ENCODE measurements around the gene IQSEC3.
"Not testable (repeated sequence)": the region's sequence is repeated elsewhere in the genome, so short reads cannot be mapped to it uniquely, and the experiment has no call there.

The IQSEC3 gene

DNA sequence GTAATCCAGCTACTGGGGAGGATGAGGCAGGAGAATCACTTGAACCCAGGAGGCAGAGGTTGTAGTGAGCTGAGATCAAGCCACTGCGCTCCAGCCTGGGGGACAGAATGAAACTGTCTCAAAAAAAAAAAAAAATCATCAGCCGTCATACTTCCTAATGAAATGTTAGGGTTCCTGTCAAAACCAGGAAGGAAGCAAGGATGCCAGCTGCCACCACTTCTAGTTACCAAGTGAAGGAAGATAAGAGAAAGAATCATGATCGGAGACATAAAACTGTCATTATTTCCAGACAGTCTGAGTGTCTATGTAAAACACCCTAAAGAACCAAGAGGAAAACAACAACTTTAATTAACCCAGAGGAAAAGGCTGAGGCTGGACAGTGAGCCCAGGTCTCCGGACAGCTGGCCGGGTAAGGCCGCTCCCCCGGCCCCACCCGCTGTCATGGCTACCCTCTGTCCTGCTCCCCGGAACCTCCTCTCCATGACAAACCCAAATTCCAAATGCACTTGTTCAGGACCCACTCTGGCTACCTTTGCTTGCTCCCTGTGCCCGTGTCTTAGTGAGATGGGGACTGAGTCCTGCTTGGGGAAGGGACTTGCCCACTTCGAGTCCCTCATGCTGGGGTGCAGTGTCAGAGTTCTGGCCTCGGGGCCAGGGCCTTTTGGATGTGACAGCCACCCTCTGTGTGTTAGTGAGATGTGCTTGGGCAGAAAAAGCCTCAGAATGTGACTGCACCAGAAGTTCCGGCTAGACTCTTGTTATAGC lies 118.4 kb downstream of the IQSEC3 start:
- Histone ChIP-seq H3K9me3 (replicated peaks; ENCODE audit: insufficient read depth, low read length) (no peaks in the 10 kb centered on the region), H3K4me3 (ENCODE audit: low read length) (no peak overlapping the region), H3K27ac (ENCODE audit: low read length) (no peak overlapping the region), H2AFZ (ENCODE audit: low read length) (no peak overlapping the region), H3K4me1 (ENCODE audit: low read length) (peaks cover 9% of the 10 kb centered on the region), H3K79me2 (ENCODE audit: low read length) (no peaks in the 10 kb centered on the region), H3K9me2 (replicated peaks; ENCODE audit: insufficient read depth, low read length) (no peaks in the 10 kb centered on the region), H3K9ac (ENCODE audit: low read length) (no peak overlapping the region), H3K36me3 (replicated peaks; ENCODE audit: insufficient read depth, low read length) (no peaks in the 10 kb centered on the region), H3K27me3 (replicated peaks; ENCODE audit: insufficient read depth, low read length) (peaks cover 2% of the 10 kb centered on the region), H4K20me1 (ENCODE audit: insufficient read depth, low read length) (no peaks in the 10 kb centered on the region), H3F3A (ENCODE audit: insufficient read depth, low read length) (no peaks in the 10 kb centered on the region), H3K4me2 (ENCODE audit: low read depth, low read length) (no peak overlapping the region)
- no peak for DNase-seq
- TF ChIP-seq EZH2 (optimal IDR thresholded peaks at IDR 0.05; ENCODE audit: low read depth, low read length) (no peak), EZH2phosphoT487 (IDR thresholded peaks at IDR 0.05; ENCODE audit: low read length) (no peak)
- TF ChIP-seq, protein P1, sequence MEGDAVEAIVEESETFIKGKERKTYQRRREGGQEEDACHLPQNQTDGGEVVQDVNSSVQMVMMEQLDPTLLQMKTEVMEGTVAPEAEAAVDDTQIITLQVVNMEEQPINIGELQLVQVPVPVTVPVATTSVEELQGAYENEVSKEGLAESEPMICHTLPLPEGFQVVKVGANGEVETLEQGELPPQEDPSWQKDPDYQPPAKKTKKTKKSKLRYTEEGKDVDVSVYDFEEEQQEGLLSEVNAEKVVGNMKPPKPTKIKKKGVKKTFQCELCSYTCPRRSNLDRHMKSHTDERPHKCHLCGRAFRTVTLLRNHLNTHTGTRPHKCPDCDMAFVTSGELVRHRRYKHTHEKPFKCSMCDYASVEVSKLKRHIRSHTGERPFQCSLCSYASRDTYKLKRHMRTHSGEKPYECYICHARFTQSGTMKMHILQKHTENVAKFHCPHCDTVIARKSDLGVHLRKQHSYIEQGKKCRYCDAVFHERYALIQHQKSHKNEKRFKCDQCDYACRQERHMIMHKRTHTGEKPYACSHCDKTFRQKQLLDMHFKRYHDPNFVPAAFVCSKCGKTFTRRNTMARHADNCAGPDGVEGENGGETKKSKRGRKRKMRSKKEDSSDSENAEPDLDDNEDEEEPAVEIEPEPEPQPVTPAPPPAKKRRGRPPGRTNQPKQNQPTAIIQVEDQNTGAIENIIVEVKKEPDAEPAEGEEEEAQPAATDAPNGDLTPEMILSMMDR (IDR thresholded peaks at IDR 0.05; ENCODE audit: low read length) = no peak

DNA sequence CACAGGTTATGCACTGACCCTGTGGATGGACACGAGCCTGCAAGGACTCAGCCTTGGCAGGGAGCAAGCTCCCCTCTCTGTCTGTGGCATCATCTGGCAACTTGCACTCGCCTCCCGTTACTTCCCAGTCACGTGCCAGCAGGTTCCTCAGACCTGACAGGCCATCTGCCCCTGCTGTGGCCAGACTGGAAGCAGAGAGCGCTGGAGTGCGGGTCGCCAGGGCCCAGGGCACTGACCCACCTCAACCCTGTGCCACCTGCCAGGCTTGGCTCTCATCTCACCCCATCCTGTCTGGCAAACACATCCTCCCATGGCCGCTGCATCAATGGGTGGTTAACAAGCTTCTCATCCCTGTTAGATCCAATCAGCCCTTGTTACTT lies 119.0 kb downstream of the IQSEC3 start:
- no peak overlapping the region for H3K27ac ChIP-seq (ENCODE audit: low read length)
- H3K4me3 ChIP-seq (ENCODE audit: low read length) = no peak overlapping the region
- H3K9ac ChIP-seq (ENCODE audit: low read length) = no peak overlapping the region
- H3K79me2 ChIP-seq (ENCODE audit: low read length) = no peaks in the 10 kb centered on the region
- peaks cover 8% of the 10 kb centered on the region for H3K27me3 ChIP-seq (replicated peaks; ENCODE audit: insufficient read depth, low read length)
- TF ChIP-seq EZH2phosphoT487 (IDR thresholded peaks at IDR 0.05; ENCODE audit: low read length) (no peak), EZH2 (optimal IDR thresholded peaks at IDR 0.05; ENCODE audit: low read depth, low read length) (no peak)
- TF ChIP-seq, protein P1 (IDR thresholded peaks at IDR 0.05; ENCODE audit: low read length) = no peak
- no peak overlapping the region for H2AFZ ChIP-seq (ENCODE audit: low read length)
- no peak for DNase-seq
- H3K9me2 ChIP-seq (replicated peaks; ENCODE audit: insufficient read depth, low read length) = no peaks in the 10 kb centered on the region
- H3F3A ChIP-seq (ENCODE audit: insufficient read depth, low read length) = no peaks in the 10 kb centered on the region
- no peak overlapping the region for H3K4me2 ChIP-seq (ENCODE audit: low read depth, low read length)
- no peaks in the 10 kb centered on the region for H3K9me3 ChIP-seq (replicated peaks; ENCODE audit: insufficient read depth, low read length)
- H4K20me1 ChIP-seq (ENCODE audit: insufficient read depth, low read length) = no peaks in the 10 kb centered on the region
- peaks cover 3% of the 10 kb centered on the region for H3K4me1 ChIP-seq (ENCODE audit: low read length)
- H3K36me3 ChIP-seq (replicated peaks; ENCODE audit: insufficient read depth, low read length) = no peaks in the 10 kb centered on the region

DNA sequence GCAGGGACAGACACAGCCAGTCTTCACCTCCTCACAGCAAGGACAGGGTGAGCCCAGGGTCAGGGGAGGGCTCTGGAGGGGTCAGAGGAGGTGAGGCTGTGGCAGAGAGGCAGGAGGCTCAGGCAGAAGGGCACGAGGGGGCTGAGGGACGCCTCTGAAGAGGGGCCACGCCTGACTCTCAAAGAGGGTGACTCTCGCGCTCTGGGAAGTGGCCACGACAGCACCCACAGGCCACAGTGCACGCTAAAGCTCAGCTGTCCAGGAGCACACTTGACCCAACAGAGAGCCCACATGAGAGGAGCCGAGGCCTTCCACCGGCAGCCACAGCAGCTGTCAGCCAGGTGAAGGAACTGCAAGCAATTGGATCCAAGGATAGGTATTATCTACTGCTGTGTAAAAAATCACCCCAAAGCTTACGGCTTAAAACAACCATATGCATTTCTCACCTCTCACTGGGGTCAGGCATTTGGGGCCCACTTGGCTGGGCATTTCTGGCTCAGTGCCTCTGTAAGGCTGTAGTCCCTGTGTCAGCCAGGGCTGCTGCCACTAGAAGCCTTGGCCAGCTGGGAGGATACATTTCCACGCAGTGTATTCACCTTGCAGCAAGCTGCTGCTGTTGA lies 119.5 kb downstream of the IQSEC3 start:
- DNase-seq = no peak
- Histone ChIP-seq H4K20me1 (ENCODE audit: insufficient read depth, low read length) (no peaks in the 10 kb centered on the region), H3K27ac (ENCODE audit: low read length) (no peak overlapping the region), H3K36me3 (replicated peaks; ENCODE audit: insufficient read depth, low read length) (no peaks in the 10 kb centered on the region), H3K4me2 (ENCODE audit: low read depth, low read length) (no peak overlapping the region), H3K27me3 (replicated peaks; ENCODE audit: insufficient read depth, low read length) (peaks cover 13% of the 10 kb centered on the region), H3K9me2 (replicated peaks; ENCODE audit: insufficient read depth, low read length) (no peaks in the 10 kb centered on the region), H3F3A (ENCODE audit: insufficient read depth, low read length) (no peaks in the 10 kb centered on the region), H3K9ac (ENCODE audit: low read length) (no peak overlapping the region), H3K79me2 (ENCODE audit: low read length) (no peaks in the 10 kb centered on the region), H3K9me3 (replicated peaks; ENCODE audit: insufficient read depth, low read length) (no peaks in the 10 kb centered on the region), H2AFZ (ENCODE audit: low read length) (no peak overlapping the region), H3K4me1 (ENCODE audit: low read length) (no peaks in the 10 kb centered on the region), H3K4me3 (ENCODE audit: low read length) (no peak overlapping the region)
- no peak for TF ChIP-seq EZH2phosphoT487 (IDR thresholded peaks at IDR 0.05; ENCODE audit: low read length)
- TF ChIP-seq, protein P1 (IDR thresholded peaks at IDR 0.05; ENCODE audit: low read length) = no peak

DNA sequence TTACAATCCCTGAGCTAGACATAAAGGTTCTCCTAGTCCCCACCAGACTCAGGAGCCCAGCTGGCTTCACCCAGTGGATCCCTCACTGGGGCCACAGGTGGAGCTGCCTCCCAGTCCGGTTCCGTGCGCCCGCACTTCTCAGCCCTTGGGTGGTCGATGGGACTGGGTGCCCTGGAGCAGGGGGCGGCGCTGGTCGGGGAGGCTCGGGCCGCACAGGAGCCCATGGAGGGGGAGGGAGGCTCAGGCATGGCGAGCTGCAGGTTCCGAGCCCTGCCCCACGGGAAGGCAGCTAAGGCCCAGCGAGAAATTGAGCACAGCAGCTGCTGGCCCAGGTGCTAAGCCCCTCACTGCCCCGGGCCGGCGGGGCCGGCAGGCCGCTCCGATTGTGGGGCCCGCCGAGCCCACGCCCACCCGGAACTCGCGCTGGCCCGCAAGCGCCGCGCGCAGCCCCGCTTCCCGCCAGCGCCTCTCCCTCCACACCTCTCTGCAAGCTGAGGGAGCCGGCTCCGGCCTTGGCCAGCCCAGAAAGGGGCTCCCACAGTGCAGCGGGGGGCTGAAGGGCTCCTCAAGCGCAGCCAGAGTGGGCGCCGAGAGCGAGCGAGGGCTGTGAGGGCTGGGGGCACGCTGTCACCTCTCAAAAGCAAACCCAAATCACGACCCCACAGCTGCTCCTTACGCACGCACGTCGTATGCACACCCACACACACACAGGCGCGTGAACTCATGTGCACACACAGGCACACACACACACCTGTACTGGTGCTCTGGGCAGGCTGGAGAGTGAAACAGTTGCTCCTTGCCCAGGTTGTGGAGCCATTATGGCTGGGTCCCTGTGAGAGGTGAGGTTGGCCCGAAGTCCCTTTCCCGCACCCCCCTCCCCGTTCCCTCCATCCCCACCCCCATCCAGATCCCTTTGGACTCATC lies 121.7 kb downstream of the IQSEC3 start:
- H3K36me3 ChIP-seq (replicated peaks; ENCODE audit: insufficient read depth, low read length); H3F3A ChIP-seq (ENCODE audit: insufficient read depth, low read length); H3K4me1 ChIP-seq (ENCODE audit: low read length); H3K9me3 ChIP-seq (replicated peaks; ENCODE audit: insufficient read depth, low read length); H4K20me1 ChIP-seq (ENCODE audit: insufficient read depth, low read length); H3K27ac ChIP-seq (ENCODE audit: low read length); DNase-seq; H3K79me2 ChIP-seq (ENCODE audit: low read length); H3K9me2 ChIP-seq (replicated peaks; ENCODE audit: insufficient read depth, low read length): not testable (repeated sequence)
- peak overlapping the region; percentile 92 for H2AFZ ChIP-seq (ENCODE audit: low read length)
- peak overlapping the region; percentile 29; the same call in 1 of the 2 replicates for H3K9ac ChIP-seq (ENCODE audit: low read length)
- peak overlapping the region; percentile 73 for H3K4me3 ChIP-seq (ENCODE audit: low read length)
- H3K4me2 ChIP-seq (ENCODE audit: low read depth, low read length) = peak overlapping the region; percentile 97
- H3K27me3 ChIP-seq (replicated peaks; ENCODE audit: insufficient read depth, low read length) = peaks cover 35% of the 10 kb centered on the region
